Right forelimb (tissue), 1 donor: ENCODE results near the gene ARHGEF39.

Source experiments
- DNase-seq: peaks from one replicate; pipeline ENCODE4 v3.0.0-alpha.2; 2018

Gene ARHGEF39

GRCh38 chr9:35690614-35691333 lies 25.8 kb upstream of the ARHGEF39 start:
- DNase-seq, result peak; percentile 88

- no peak for DNase-seq
Observed at GRCh38 chr9:35690294-35690613, 25.3 kb upstream of the ARHGEF39 start.

GRCh38 chr9:35689542-35690293 lies 24.7 kb upstream of the ARHGEF39 start, which contains the start of gene TPM2:
Gene TPM2, minus strand, starts transcription at chr9:35689925. Its CDS starts 108 bp downstream, at chr9:35689817.
- DNase-seq, result peak; percentile 86

- DNase-seq, result no peak
Observed at GRCh38 chr9:35688558-35689541, 23.9 kb upstream of the ARHGEF39 start.

- DNase-seq, result no peak
Observed at GRCh38 chr9:35687972-35688557, 23.1 kb upstream of the ARHGEF39 start.

- no peak for DNase-seq
Observed at GRCh38 chr9:35687306-35687705, 22.3 kb upstream of the ARHGEF39 start.

- no peak for DNase-seq
Observed at GRCh38 chr9:35686222-35687203, 21.5 kb upstream of the ARHGEF39 start.

- DNase-seq, result no peak
Observed at GRCh38 chr9:35685506-35685905, 20.5 kb upstream of the ARHGEF39 start.

GRCh38 chr9:35684921-35685320 lies 19.9 kb upstream of the ARHGEF39 start:
- DNase-seq, result no peak

GRCh38 chr9:35683323-35683722 lies 18.3 kb upstream of the ARHGEF39 start:
- DNase-seq, result no peak

- no peak for DNase-seq
Observed at GRCh38 chr9:35682520-35683315, 17.7 kb upstream of the ARHGEF39 start.

- no peak for DNase-seq
Observed at GRCh38 chr9:35682051-35682450, 17.1 kb upstream of the ARHGEF39 start.

- no peak for DNase-seq
Observed at GRCh38 chr9:35681341-35682002, 16.5 kb upstream of the ARHGEF39 start.

GRCh38 chr9:35680331-35681105 lies 15.5 kb upstream of the ARHGEF39 start:
- no peak for DNase-seq

- no peak for DNase-seq
Observed at GRCh38 chr9:35679766-35680330, 14.9 kb upstream of the ARHGEF39 start.

GRCh38 chr9:35679091-35679490 lies 14.1 kb upstream of the ARHGEF39 start:
- no peak for DNase-seq

GRCh38 chr9:35675732-35676392 lies 10.9 kb upstream of the ARHGEF39 start:
- DNase-seq, result peak; percentile 84

- no peak for DNase-seq
Observed at GRCh38 chr9:35675204-35675603, 10.2 kb upstream of the ARHGEF39 start.
